ENCODE results near the gene ANAPC13.
A peak's percentile ranks its signal among the peaks of the same experiment; 100 is the strongest.

The ANAPC13 gene

DNA sequence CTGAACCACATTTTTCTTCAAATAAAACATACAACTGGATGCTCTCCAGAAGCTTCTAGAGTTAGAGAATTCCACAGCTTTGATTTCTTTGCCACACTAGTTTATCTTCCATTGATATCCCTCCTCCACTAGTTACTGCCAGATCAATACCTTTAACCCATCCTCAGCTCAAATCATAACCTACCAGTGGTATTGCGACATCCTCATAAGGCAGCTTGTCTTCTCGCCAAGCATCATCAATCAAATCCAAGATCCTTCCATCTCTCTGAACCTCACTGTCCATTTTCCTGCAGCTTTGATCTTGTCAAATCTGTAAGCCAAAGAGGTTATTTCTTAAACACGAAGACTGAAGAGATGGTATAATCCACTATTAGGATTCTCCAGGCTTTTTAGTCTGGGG is 3.2 kb downstream of the ANAPC13 start:
- DNase-seq (ENCODE audit: low read depth), result no peak

DNA sequence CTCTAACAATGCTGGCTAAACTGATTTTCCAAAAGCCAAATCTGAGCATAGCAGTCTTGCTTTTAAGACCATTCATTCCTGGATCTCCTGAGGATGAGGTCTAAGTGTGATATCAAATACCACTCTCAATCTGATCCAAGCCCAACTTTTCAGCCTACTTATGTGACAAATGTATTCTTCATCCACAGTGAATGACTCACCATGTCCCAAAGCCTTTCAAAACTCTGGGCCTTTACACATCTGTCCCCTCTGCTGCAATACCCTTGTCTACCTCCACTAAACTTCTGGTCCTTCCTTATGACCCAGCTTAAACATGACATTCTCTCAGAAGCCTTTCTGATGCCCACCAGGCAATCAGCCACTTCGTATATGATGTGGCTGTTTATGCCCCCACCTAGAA is 4.6 kb downstream of the ANAPC13 start:
- DNase-seq (ENCODE audit: low read depth), result no peak

DNA sequence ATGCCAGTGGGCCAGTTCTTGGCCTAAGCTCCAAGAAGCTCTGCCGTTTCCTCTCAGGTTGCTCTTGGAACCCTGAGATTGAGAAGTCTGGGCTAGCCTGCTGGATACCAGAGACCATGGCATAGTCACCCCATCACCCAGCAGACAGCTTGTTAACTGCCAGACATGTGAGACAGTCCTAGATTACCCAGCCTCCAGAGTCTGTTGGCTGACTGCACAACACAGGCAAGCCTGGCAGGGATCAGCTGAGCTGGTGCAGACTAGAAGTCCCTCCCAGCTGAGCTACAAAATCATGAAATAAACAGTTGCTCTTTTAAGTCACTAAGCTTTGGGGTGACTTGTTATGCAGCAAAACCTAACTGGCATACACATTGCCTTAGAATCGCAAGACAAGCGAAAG is 5.2 kb downstream of the ANAPC13 start:
- DNase-seq (ENCODE audit: low read depth), result no peak

DNA sequence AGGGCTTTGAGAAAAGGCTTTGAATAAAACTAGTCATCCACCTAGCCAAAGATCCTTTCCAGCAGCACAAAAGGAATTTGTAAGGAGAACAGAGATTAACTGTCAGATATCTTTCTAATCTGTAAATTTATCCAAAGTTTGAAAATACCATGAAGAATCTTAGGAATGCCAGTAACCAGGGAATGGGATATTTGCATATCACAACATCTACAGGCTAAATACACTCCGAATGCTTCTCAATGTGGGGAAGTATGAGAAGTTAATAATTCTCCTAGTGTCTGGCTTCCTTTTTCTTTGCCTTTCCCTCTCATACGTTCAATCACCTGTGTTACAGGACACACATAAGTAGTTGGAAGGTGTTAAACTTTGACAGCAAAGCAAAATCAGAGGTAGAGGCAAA is 7.8 kb downstream of the ANAPC13 start:
- no peak for DNase-seq (ENCODE audit: low read depth)

DNA sequence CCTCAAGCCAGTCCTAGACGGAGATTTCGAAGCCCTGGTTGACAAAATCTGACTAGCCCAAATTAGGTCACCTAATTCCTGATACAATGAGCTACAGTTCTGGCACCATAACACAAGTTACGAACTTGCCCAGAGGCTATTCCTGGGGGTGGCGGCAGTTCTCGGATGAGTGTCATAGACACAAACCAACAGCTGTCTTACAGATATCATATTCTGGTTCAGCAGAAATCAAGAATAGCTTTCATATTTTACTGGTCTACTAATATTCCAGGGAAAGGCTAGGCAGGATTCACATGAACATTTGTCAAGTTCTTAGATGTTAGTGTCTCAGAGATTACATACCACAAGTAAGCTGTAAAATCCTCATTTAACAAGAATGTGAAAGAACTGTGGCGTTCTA is 8.8 kb downstream of the ANAPC13 start:
- DNase-seq (ENCODE audit: low read depth), result no peak

DNA sequence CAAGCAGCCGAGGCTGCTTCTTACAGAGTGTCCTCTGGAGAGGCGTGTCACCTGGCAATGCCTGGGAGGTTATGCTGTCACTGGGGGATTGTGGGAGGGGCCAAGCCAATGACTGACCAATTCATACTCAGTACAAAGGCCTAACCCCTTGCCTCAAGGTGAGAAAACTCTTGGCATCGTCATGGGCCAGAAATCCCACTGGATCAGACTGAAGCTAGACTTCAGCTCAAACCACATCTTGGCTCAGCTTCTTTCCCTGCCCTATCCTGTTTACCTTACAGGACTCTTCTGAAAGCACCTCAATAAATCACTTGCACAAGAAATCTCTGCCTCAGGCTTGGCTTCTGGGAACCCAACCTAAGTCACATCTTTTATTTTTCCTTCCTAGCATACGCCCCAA is 9.5 kb downstream of the ANAPC13 start:
- DNase-seq (ENCODE audit: low read depth), result no peak

DNA sequence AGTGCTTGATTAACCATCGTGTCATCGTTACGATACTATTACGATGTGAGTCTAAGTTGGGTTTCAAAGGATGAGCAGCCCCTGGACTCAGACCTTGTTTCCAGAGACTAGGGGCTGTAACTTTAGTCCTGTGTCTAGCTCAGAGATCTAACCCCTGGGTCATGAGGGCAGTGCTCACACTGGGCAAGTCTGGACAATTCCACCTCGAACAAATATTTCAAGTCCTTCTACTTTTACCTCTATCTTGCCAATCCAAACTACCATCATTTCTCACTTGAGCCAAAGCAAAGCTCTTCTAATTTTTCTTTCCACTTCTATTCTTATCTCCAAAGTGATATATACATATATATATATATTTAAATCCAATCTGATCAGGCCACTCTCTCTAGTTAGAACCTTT is 10.8 kb downstream of the ANAPC13 start:
- DNase-seq (ENCODE audit: low read depth), result no peak

DNA sequence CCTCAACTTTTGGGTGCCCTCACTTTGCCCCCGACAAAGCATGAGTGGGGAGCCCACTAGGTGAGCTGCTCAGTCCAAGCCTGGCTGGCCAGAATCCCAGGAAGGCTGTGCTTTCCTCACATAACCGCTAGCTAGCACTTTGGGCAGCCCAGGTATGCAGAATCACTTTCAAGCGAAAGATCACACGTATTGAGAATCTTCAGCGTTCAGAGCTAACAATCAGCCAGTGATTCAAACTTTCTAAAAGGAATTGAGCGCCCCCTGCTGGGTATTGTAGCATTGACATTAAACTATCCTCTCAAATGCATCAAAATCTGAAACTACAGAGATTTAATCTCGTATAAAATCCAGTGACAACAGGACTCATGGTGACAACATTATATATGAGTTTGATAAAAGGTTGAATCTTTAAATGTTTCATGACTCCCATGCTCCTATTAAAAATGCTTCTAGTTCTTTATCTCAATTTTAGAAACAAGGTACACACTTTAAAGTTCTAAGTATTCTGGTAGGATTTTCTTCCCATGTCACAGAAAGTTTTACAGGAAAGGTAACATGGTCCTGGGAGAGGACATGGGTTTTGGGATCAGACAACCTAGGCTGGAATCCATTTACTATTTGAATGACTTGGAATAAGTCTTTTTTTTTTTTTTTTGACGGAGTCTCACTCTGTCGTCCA is 11.8 kb downstream of the ANAPC13 start:
- peak; percentile 78 for DNase-seq (ENCODE audit: low read depth)

DNA sequence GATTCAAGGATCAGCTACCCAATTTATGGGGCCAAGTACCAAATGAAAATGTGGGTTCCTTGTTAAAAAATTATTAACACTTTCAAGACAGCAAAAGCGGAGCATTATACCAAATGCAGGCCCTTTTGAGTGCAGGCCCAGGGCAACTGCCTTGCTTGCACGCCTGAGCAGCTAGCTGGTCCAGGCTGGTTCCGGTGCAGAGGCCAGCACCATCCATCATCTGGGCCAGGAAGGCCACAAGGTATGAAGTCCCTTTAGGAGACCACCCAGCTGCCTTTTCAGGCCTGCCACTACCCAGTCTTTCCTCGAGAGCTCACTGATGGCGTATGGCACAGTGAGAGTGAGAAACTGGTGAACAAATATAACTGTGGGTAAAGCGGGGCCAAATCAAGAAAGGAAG is 13.0 kb downstream of the ANAPC13 start:
- no peak for DNase-seq (ENCODE audit: low read depth)

DNA sequence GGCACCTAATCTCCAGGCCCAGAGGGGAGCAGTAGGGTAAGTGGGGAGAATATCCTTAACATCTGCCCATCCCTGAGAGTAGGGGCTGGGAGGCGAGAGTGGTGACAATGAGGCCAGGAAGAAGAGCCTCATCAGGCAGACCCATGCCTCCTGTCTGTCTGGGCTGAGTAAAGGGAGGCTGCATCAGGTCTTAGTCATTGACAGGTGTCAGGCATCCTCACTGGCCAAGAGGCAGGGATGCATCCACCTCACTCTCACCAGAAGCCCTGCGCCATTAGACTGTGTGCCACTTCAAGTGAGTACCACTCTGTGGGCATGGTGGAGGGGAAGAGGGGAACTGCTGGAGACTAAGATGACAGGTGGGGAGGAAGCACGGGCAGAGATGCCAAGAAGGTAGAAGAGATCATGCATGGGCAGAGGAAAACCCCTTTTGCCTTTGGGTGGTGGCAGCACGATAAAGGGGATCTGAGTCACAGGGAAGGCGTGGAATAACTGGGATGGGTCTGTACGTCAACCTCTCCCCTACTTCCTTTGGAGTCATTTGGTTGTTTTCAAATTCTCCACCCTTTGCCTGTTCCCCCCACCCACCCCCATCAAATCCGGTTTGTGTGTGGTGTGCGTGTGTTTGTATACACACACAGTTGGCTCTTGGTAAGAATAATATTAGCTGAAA is 14.1 kb downstream of the ANAPC13 start:
- no peak for DNase-seq (ENCODE audit: low read depth)

DNA sequence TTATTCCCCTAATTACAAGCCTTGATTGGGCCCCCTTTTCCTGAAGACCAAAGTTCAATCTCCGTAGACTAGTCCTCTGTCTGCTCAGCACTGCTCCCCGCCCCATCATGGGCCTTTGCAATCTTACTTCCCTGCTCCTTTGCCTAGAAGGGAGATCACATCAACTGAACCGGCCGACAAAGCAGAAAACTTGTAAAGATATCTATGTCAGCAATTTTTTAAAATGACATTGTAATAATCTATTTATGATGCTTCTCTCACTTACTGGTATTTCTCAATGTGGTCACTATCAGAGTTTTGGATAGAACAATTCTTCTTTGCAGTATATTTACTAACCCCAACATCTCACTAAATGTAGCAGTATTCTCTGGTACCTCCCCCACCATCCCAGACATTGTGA is 17.3 kb downstream of the ANAPC13 start:
- DNase-seq (ENCODE audit: low read depth), result no peak

DNA sequence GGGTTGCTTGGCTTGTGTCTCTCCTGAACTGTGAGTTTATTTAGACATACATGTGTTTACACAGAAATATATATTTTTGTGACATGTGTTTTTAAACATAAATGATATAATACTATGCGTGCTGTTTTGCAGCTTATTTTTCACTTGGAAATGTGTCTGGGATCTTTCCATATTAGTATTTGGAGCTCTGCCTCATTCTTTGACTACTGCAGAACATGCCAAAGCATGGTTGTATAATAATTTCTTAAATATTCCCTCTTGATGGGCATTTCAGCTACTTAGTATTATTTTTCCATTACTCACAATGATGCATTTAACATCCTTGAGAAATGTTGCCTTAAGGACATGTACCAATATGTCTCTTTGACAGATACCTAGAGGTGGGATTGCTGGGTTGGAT is 19.5 kb downstream of the ANAPC13 start:
- no peak for DNase-seq (ENCODE audit: low read depth)

DNA sequence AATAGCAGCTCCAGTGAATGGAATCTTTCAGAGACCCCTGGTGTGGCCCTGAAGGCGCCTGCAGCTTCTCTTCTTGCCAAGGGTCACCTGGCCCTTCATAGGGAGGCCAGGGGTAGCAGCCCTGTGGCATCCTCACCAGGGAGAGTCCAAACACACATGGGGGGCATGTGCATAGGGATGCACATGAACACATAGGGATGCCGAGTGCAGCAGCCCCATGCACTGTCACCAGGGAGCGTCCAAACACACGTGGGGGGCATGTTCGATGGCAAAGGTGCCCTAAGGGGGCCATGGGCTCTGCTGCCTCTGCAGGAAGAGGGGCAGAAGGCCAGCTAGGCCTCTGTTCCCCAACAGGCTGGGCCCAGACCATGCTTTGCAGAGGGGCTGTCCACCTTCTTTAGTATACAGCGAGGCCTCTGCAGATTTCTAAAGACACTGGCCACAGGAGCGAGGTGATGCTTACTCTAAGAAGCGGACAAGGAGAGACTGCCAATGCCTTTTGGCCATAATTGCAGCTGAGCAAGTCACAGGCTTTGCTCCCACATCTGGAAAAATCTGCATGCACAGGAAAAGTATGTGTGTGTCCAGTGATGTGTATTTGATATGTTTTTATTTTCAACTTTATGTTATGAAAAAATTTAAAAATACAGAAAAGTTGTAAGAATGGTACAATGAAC is 21.0 kb downstream of the ANAPC13 start:
- no peak for DNase-seq (ENCODE audit: low read depth)

DNA sequence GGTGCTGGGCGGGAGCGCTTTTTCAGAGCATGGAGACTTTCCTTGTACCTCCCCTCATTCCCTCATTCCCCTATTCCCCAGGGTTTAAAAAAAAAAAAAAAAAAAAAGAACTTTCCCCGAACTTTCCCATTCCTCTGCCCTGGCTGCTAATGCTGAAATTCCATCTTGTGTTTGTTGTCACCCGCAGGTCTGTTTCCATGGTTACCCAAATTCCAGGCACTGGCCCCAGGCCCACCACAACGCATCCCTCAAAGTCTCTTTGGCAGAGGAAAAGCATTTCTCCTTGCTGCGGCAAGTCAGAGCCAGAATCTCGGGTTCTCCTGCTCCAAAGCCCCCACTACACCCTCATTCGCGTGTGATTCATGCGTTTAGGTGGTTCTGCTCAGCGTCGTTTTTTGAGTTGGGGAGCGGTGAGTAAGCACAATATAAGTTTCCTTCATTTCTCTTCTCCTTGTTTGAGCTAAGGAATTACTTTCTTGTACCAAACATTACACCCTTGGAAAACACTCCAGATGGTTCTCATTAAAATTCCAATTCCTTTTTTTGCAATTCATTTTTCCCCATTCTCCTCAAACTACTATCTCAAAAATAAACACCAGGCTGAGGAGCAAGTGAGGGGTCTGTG is 21.6 kb downstream of the ANAPC13 start:
- DNase-seq (ENCODE audit: low read depth), result no peak

DNA sequence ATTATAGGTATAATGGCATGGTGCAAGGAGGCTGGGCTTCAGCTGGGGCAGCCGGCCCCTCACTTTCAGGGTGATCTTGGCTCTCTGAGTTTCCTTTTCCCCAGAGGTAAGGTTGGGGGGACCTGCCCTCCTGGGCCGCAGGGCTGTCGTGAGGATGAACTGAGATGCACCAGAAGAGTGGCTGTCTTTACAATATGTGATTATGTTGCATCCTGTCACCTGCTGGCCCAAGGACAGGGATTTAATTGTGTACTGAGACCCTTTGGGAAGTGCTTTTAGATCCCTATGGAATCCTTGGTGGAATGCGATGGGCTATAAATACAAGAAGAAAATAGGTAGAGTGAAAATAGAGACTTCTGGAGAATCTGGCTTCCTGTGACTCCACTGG is 22.1 kb downstream of the ANAPC13 start:
- DNase-seq (ENCODE audit: low read depth), result no peak

DNA sequence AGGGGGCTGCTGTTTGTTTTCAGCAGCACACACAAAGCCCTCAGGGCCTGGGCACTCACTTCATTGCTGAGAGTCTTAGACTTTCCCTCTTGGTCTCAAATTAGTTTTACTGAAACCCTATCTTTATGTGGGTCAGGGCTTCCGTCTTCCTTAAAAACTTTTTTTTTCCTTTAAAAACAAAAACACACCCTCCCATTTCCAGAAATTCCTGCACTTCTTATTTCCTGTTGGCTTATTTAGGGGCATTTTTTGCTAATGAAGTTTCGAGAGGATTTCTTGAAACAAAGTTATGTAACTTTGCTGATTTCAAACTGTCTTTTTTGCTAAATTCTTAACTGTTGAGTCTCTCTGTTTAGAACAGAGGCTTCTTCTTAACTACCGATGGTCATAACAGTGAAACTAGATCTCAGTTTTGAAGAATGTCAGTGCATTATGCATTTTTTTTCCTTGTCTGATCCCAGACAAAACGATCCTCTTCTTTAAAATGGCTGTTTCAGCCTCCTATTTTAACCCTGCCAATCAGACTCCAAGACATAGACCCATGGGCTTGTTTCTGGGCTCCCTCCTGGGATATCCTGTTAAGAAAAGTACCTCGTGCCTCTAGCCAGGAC is 23.3 kb downstream of the ANAPC13 start:
- DNase-seq (ENCODE audit: low read depth), result no peak

DNA sequence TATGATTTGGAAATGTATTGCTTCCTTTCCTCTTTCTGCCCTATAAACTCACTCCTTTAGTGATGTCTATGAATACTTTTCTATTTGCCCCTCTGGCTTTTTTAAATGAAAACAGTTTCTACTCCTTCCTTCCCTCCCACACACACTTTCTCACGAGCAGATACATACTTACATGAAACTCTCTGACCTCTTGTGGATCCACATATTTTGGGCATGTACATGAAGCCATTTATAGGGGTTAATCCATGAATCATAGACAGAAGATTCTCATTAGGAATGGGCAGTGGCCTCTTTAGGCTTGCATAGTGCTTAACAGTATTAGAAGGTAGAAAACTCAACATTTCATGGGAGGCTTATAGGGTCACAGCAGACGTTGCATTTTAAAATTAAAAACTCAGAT is 24.8 kb downstream of the ANAPC13 start:
- DNase-seq (ENCODE audit: low read depth), result no peak

DNA sequence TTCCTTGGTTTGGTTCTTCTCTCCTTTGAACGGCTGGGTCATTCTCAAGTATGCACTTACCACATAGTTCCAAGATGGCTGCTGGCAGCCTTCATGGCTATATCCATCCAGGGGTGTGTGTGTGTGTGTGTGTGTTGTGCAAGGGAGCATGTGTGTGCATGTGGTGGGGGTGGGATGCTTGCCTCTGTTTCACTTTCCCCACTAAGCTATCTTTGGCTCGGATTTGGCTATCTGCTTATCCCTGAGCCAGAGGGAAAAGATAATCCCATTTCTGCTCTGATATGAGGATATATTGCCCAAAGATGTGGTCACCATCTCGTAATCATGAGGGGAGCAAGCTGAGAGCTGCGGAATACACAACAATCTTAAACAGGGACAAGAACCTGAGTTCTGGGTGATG is 26.2 kb downstream of the ANAPC13 start:
- DNase-seq (ENCODE audit: low read depth), result no peak

DNA sequence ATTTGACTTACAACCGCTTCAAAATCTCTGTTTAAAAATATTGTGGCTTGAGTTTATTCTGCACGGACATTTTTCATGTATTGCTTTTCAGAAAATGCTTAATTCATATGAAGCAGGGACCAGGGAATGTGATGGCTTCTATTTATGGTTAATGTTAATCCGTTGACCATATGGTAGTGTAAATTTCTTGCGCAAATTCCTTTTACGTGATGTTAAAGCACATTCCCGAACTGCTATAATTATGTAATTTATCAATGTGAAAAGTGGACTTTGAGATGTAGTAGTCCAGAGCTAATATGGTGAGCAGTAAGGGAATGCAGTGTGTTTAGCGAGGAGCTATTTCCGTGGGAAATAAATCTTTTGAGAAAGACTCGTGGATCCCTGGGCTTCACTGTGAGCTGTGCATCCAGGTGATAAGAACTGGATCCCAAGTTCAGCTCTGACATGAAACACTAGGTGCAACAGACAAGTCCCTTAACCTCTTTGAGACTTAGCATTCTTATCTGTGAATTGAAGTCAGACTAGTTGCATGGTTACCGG is 27.3 kb downstream of the ANAPC13 start:
- DNase-seq (ENCODE audit: low read depth), result no peak

DNA sequence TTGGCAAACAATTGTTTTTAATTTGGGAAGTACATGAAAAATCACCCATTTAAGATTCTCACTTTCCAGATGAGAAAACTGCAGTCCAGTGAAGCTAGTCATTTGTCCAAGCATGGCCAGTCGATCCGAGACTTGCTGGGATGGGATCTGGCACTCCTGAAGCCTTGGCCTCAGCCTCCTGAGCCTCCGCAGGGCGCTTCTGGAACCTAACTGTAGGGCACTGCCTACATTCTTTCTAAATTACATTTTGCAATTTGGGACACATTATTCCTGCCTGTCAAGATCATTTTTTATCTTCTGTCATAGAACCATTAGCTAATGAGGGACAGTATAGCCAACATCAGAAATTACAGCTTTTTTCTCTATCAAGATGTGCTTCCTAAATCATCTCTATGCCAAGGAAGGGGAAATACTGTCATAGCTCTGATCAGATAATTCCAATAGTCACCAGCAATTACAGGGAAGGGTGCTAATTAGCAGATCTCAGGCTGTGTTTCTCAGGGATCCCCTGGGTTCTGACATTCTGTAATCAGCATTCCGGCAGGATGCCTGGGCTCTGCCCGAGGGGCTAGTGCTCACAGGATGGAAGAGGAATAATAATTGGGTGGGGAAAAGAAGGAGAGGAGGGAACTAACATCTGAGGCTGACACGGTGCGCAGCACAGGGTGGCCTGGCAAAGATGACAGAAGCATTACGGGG is 28.3 kb downstream of the ANAPC13 start:
- no peak for DNase-seq (ENCODE audit: low read depth)

DNA sequence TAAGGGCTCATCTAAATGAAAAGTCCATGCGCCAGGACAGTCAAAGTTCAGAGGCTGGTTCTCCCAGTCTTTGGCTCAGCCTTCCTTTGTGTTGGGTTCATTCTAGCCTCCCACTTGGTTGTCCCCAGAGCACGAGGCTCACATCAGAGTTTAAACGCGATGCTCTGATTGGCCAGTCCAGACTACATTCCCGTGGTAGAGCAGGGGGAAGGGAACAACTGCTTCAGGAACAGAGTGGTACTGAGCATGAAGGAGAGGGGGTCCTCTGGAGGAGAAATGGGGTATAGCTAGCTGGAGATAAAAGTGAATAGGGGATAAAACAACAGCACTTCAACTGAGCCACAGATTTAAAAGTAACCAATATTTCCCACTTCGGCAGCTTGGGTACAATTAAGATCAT is 32.2 kb downstream of the ANAPC13 start:
- no peak for DNase-seq (ENCODE audit: low read depth)

DNA sequence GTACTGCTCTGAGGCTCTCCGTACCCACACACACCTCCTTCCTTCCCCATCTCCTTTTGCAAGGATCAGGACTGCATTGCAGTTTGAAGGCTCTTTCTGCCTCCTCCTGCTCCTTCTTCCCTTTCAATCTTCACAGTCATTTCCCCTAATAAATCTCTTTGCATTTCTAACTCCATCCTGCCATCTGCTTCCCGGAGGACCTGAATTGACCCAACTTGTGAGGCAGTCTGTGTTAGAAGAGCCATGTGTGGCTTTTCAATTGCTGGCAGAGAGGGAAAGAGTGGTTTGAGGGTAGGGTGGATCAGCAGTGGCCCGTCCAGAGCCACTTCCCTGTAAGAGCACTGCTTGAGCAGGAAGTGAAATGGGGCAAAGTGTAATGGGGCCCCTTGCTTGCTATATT is 35.8 kb downstream of the ANAPC13 start:
- DNase-seq (ENCODE audit: low read depth), result no peak

All from stimulated activated CD8-positive, alpha-beta memory T cell treated with anti-CD3 and anti-CD28 coated beads, Interleukin-15, amount 100 ng/mL, for 1 hour (primary cell).